SK-N-SH treated with all-trans-retinoic acid at 6 μM for 48 hours (cell line): ENCODE data around the gene FARS2.
A peak's percentile ranks its signal among the peaks of the same experiment; 100 is the strongest.

ENCODE experiments used
- ATAC-seq: fragments of 200-7000 bp; cut with Tn5 transposase; 3 replicates; pipeline ENCODE4 v1.9.1; 2020; ENCODE audit warnings: mild to moderate bottlenecking, moderate library complexity
- ARNTL ChIP-seq: fragments of 450-650 bp; formaldehyde crosslinking; IDR thresholded peaks from 2 replicates; pipeline ENCODE4 v1.5.0; 2020; ENCODE audit warnings: low read depth, mild to moderate bottlenecking, moderate library complexity, borderline replicate concordance
- BACH2 ChIP-seq: fragments of 250-450 bp; sonication (Bioruptor Pico); IDR thresholded peaks from 2 replicates; pipeline ENCODE4 v1.9.0; 2021; ENCODE audit warnings: mild to moderate bottlenecking, borderline replicate concordance
- CSDC2 ChIP-seq: fragments of 250-450 bp; sonication (Bioruptor Pico); IDR thresholded peaks from 2 replicates; pipeline ENCODE4 v1.5.0; 2020; ENCODE audit warnings: mild to moderate bottlenecking, moderate library complexity
- GLIS3 ChIP-seq: fragments of 250-450 bp; sonication (Bioruptor Pico); IDR thresholded peaks from 2 replicates; pipeline ENCODE4 v1.5.0; 2020; ENCODE audit warnings: mild to moderate bottlenecking, moderate library complexity
- ISL1 ChIP-seq: fragments of 250-450 bp; sonication (Bioruptor Pico); IDR thresholded peaks from 2 replicates; pipeline ENCODE4 v2.1.2; 2022; ENCODE audit warnings: mild to moderate bottlenecking, moderate library complexity
- OSR1 ChIP-seq: fragments of 250-450 bp; sonication (Bioruptor Pico); IDR thresholded peaks from 2 replicates; pipeline ENCODE4 v1.8.0; 2022; ENCODE audit warnings: moderate library complexity, mild to moderate bottlenecking, inconsistent platforms
- PPARA ChIP-seq: fragments of 250-450 bp; sonication (Bioruptor Pico); IDR thresholded peaks from 2 replicates; pipeline ENCODE4 v1.5.0; 2020; ENCODE audit warnings: mild to moderate bottlenecking, borderline replicate concordance
- RARB ChIP-seq: fragments of 250-450 bp; sonication (Bioruptor Pico); IDR thresholded peaks from 2 replicates; pipeline ENCODE4 v1.8.0; 2021; ENCODE audit warnings: mild to moderate bottlenecking, moderate library complexity
- SNAI2 ChIP-seq: fragments of 250-450 bp; sonication (Bioruptor Pico); IDR thresholded peaks from 2 replicates; pipeline ENCODE4 v1.5.0; 2020; ENCODE audit warnings: mild to moderate bottlenecking, moderate library complexity
- TOX ChIP-seq: fragments of 250-450 bp; sonication (Bioruptor Pico); IDR thresholded peaks from 2 replicates; pipeline ENCODE4 v1.8.0; 2021; ENCODE audit warnings: mild to moderate bottlenecking, moderate library complexity, borderline replicate concordance
- ZC3H10 ChIP-seq: fragments of 250-450 bp; sonication (Bioruptor Pico); IDR thresholded peaks from 2 replicates; pipeline ENCODE4 v1.5.1; 2021; ENCODE audit warnings: mild to moderate bottlenecking, moderate library complexity
- ZFP3 ChIP-seq: fragments of 250-450 bp; sonication (Bioruptor Pico); IDR thresholded peaks from 2 replicates; pipeline ENCODE4 v1.5.0; 2020; ENCODE audit warnings: mild to moderate bottlenecking, moderate library complexity
- ZFP30 ChIP-seq: fragments of 450-650 bp; formaldehyde crosslinking; IDR thresholded peaks from 2 replicates; pipeline ENCODE4 v1.5.0; 2022; ENCODE audit warnings: mild to moderate bottlenecking, moderate library complexity
- ZNF565 ChIP-seq: fragments of 450-650 bp; formaldehyde crosslinking; conservative IDR thresholded peaks from 2 replicates; pipeline ENCODE4 v1.5.0; 2020; ENCODE audit warnings: low read depth, mild to moderate bottlenecking, moderate library complexity
- ZNF8 ChIP-seq: fragments of 450-650 bp; formaldehyde crosslinking; IDR thresholded peaks from 2 replicates; pipeline ENCODE4 v1.5.0; 2020; ENCODE audit warnings: mild to moderate bottlenecking, moderate library complexity
- TF ChIP-seq, protein P1 (sequence below): fragments of 250-450 bp; sonication (Bioruptor Pico); IDR thresholded peaks from 2 replicates; pipeline ENCODE4 v1.5.1; 2020; ENCODE audit warnings: low read depth, mild to moderate bottlenecking, moderate library complexity
- TF ChIP-seq, protein P2 (sequence below): fragments of 250-450 bp; sonication (Bioruptor Pico); IDR thresholded peaks from 2 replicates; pipeline ENCODE4 v1.8.0; 2020; ENCODE audit warnings: mild to moderate bottlenecking, moderate library complexity, borderline replicate concordance
- TF ChIP-seq, protein P3 (sequence below): fragments of 250-450 bp; sonication (Bioruptor Pico); IDR thresholded peaks from 2 replicates; pipeline ENCODE4 v1.5.0; 2020; ENCODE audit warnings: mild to moderate bottlenecking, moderate library complexity

FARS2 gene

DNA sequence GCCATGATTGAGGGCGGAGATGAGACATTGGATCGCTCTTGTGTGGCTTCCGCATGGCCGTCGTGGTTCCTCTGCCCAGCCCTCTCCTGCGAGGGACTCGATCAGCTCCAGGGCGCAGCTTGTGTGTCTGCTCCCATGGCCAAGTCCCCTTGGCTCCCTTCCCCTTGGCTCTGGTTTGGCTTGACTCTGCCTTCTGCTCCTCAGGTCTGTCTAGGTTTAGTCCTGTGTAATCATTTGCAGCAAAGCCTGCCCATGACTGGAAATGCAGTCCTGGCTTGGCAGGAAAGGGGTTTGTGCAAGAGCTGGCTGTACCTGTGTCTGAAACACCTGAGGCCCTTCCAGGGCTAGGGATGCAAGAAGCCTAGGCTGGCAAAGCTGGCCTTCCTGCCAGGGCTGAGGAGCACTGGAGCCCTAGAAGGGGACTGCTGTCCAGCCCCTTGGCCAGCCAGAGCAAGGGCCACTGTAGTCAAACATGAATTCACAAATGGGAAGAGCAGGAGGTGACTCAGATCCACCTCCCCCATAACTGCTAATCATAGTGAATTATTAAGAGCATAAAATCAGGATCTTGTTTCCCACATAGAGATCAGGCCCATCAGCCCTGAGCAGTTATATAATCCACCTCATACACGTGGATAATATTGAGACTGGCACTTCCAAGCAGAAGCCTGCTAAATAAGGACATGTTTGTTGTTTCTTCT is 196.8 kb downstream of the FARS2 start:
- ATAC-seq, result peak; percentile 76
- TF ChIP-seq ZFP3 (CRISPR knock-in tag), result no peak
- TF ChIP-seq ZC3H10, result no peak
- TF ChIP-seq OSR1 (CRISPR knock-in tag), result no peak
- TF ChIP-seq CSDC2 (CRISPR knock-in tag), result no peak
- no peak for TF ChIP-seq SNAI2 (CRISPR knock-in tag)
- no peak for TF ChIP-seq BACH2 (CRISPR knock-in tag)
- TF ChIP-seq, protein P1, sequence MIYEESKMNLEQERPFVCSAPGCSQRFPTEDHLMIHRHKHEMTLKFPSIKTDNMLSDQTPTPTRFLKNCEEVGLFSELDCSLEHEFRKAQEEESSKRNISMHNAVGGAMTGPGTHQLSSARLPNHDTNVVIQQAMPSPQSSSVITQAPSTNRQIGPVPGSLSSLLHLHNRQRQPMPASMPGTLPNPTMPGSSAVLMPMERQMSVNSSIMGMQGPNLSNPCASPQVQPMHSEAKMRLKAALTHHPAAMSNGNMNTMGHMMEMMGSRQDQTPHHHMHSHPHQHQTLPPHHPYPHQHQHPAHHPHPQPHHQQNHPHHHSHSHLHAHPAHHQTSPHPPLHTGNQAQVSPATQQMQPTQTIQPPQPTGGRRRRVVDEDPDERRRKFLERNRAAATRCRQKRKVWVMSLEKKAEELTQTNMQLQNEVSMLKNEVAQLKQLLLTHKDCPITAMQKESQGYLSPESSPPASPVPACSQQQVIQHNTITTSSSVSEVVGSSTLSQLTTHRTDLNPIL (CRISPR knock-in tag), result no peak
- TF ChIP-seq RARB (CRISPR knock-in tag), result no peak
- no peak for TF ChIP-seq ISL1 (CRISPR knock-in tag)
- no peak for TF ChIP-seq PPARA (CRISPR knock-in tag)
- TF ChIP-seq, protein P2, sequence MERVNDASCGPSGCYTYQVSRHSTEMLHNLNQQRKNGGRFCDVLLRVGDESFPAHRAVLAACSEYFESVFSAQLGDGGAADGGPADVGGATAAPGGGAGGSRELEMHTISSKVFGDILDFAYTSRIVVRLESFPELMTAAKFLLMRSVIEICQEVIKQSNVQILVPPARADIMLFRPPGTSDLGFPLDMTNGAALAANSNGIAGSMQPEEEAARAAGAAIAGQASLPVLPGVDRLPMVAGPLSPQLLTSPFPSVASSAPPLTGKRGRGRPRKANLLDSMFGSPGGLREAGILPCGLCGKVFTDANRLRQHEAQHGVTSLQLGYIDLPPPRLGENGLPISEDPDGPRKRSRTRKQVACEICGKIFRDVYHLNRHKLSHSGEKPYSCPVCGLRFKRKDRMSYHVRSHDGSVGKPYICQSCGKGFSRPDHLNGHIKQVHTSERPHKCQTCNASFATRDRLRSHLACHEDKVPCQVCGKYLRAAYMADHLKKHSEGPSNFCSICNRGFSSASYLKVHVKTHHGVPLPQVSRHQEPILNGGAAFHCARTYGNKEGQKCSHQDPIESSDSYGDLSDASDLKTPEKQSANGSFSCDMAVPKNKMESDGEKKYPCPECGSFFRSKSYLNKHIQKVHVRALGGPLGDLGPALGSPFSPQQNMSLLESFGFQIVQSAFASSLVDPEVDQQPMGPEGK (CRISPR knock-in tag), result no peak
- no peak for TF ChIP-seq TOX (CRISPR knock-in tag)
- TF ChIP-seq ARNTL (CRISPR knock-in tag), result no peak
- no peak for TF ChIP-seq ZNF565 (CRISPR knock-in tag)
- TF ChIP-seq, protein P3, sequence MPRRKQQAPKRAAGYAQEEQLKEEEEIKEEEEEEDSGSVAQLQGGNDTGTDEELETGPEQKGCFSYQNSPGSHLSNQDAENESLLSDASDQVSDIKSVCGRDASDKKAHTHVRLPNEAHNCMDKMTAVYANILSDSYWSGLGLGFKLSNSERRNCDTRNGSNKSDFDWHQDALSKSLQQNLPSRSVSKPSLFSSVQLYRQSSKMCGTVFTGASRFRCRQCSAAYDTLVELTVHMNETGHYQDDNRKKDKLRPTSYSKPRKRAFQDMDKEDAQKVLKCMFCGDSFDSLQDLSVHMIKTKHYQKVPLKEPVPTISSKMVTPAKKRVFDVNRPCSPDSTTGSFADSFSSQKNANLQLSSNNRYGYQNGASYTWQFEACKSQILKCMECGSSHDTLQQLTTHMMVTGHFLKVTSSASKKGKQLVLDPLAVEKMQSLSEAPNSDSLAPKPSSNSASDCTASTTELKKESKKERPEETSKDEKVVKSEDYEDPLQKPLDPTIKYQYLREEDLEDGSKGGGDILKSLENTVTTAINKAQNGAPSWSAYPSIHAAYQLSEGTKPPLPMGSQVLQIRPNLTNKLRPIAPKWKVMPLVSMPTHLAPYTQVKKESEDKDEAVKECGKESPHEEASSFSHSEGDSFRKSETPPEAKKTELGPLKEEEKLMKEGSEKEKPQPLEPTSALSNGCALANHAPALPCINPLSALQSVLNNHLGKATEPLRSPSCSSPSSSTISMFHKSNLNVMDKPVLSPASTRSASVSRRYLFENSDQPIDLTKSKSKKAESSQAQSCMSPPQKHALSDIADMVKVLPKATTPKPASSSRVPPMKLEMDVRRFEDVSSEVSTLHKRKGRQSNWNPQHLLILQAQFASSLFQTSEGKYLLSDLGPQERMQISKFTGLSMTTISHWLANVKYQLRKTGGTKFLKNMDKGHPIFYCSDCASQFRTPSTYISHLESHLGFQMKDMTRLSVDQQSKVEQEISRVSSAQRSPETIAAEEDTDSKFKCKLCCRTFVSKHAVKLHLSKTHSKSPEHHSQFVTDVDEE (CRISPR knock-in tag), result no peak
- no peak for TF ChIP-seq GLIS3 (CRISPR knock-in tag)
- TF ChIP-seq ZNF8, result no peak
- no peak for TF ChIP-seq ZFP30 (CRISPR knock-in tag)

DNA sequence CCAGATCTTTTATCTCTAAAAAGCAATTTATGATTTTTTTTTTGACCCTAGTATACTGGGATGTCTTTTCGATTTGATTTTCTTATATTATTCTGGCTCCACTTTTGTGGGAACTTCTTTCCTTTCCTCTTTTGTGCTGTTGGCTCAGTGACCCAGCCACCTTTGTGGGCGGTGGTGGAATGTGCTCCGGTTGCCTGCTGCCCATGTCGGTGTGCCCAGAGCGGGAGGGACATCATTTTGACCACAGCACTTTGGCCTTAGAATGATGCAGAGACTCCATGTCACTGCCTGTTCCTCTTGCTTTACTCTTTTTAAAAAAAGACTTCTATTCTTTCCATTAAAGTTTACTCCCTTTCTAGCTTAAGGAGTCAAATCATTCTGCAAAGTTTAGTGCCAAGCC is 198.0 kb downstream of the FARS2 start:
- no peak for TF ChIP-seq ZFP30 (CRISPR knock-in tag)
- ATAC-seq, result no peak

DNA sequence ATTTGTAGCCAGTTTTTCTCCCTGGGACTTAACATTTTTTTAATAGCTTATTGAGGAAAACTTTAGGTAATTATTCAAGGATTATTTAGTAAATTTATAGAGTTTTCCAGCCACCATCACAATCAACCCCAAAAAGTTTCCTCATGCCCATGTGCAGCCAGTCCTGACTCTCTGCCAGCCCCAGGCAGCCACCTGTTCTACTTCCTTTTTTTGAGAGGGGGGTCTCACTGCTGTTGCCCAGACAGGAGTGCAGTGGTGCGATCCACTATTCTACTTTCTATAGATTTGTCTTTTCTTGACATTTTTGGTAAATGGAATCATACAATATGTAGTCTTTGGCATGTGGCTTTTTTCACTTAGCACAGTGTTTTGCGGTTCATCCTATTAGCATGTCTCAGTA is 200.1 kb downstream of the FARS2 start:
- ATAC-seq, result no peak
- no peak for TF ChIP-seq CSDC2 (CRISPR knock-in tag)
- no peak for TF ChIP-seq ARNTL (CRISPR knock-in tag)
- TF ChIP-seq ZNF8, result no peak
- TF ChIP-seq, protein P3 (CRISPR knock-in tag), result no peak
- no peak for TF ChIP-seq ZNF565 (CRISPR knock-in tag)
- no peak for TF ChIP-seq BACH2 (CRISPR knock-in tag)
- TF ChIP-seq ZFP30 (CRISPR knock-in tag), result no peak
- no peak for TF ChIP-seq SNAI2 (CRISPR knock-in tag)
- no peak for TF ChIP-seq TOX (CRISPR knock-in tag)
- no peak for TF ChIP-seq ISL1 (CRISPR knock-in tag)

DNA sequence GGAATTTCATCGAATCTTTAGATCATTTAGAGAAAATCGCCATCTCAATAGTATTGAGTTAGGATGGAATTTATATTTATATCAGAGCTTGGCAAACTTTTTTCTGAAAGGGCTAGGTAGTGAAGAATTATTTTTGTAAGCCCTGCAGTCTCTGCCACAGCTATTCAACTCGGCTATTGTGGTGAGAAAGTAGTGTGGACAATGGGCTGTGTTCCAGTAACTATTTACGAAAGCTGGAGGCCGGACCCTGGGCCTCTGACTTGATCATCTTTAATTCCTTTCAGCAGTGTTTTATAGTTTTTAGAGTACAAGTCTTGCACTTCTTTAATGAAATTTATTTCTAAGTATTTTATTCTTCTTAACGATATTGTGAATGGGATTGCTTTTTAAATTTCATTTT is 201.5 kb downstream of the FARS2 start:
- no peak for ATAC-seq
- no peak for TF ChIP-seq ISL1 (CRISPR knock-in tag)
- no peak for TF ChIP-seq TOX (CRISPR knock-in tag)
